NCI-H69 (cell line): ENCODE data around the gene DUS3L.
A peak's percentile ranks its signal among the peaks of the same experiment; 100 is the strongest.

Experiments used
- DNase-seq: peaks from one replicate; lab custom pipeline; 2025; lab: John Stamatoyannopoulos, UW

DUS3L gene

GRCh38 chr19:5790559-5791520, at the start of gene DUS3L:
TSS of gene DUS3L (minus strand) at chr19:5791163. CDS start at chr19:5791141, 22 bp downstream.
- DNase-seq: peak; percentile 99

GRCh38 chr19:5839065-5840017, 48.4 kb upstream of the DUS3L start, which contains the start of gene FUT6:
TSS of gene FUT6 (minus strand) at chr19:5839702. CDS start at chr19:5832567, 7,135 bp downstream.
- no peak for DNase-seq

- DNase-seq: no peak
Observed at GRCh38 chr19:5838353-5839064, 47.5 kb upstream of the DUS3L start.

- DNase-seq: no peak
Observed at GRCh38 chr19:5837761-5838352, 46.9 kb upstream of the DUS3L start.

- DNase-seq: peak; percentile 46
Observed at GRCh38 chr19:5832527-5833216, 41.7 kb upstream of the DUS3L start.

- no peak for DNase-seq
Observed at GRCh38 chr19:5832061-5832460, 41.1 kb upstream of the DUS3L start.

- DNase-seq: no peak
Observed at GRCh38 chr19:5831159-5831558, 40.2 kb upstream of the DUS3L start.

GRCh38 chr19:5829567-5830310, 38.8 kb upstream of the DUS3L start:
- DNase-seq: peak; percentile 77

- DNase-seq: peak; percentile 89
Observed at GRCh38 chr19:5828661-5829566, 38.0 kb upstream of the DUS3L start.

GRCh38 chr19:5827891-5828660, 37.1 kb upstream of the DUS3L start:
- DNase-seq: no peak

- no peak for DNase-seq
Observed at GRCh38 chr19:5827342-5827890, 36.5 kb upstream of the DUS3L start.

- DNase-seq: peak; percentile 99
Observed at GRCh38 chr19:5826531-5827341, 35.8 kb upstream of the DUS3L start.

GRCh38 chr19:5825178-5825577, 34.2 kb upstream of the DUS3L start:
- DNase-seq: peak; percentile 39

GRCh38 chr19:5824751-5825150, 33.8 kb upstream of the DUS3L start:
- DNase-seq: no peak

- peak; percentile 42 for DNase-seq
Observed at GRCh38 chr19:5823579-5824281, 32.8 kb upstream of the DUS3L start.

GRCh38 chr19:5822181-5822844, 31.4 kb upstream of the DUS3L start:
- DNase-seq: peak; percentile 90
